IMR-90 (cell line): ENCODE measurements around the gene NOTO.

Experiments used
- CTCF ChIP-seq: conservative IDR thresholded peaks from 2 replicates; pipeline ENCODE4 v1.5.1; 2012; ENCODE audit warnings: mild to moderate bottlenecking, low read depth, low read length, improper control_type of control experiment
- ELK1 ChIP-seq: fragments of 150-350 bp; IDR thresholded peaks from 2 replicates; pipeline ENCODE4 v1.6.1; 2016; ENCODE audit warnings: low read depth, mild to moderate bottlenecking, low read length, moderate library complexity, borderline replicate concordance
- POLR2A ChIP-seq: IDR thresholded peaks from 2 replicates; pipeline ENCODE4 v1.6.1; 2012; ENCODE audit warnings: mild to moderate bottlenecking, low read depth, low read length
- SMC3 ChIP-seq: fragments of 150-350 bp; IDR thresholded peaks from 2 replicates; pipeline ENCODE4 v1.6.1; 2016; ENCODE audit warnings: low read depth, mild to moderate bottlenecking, antibody characterized with exemption, low read length, moderate library complexity

GRCh38 chr2:73162856-73163391 is 39.5 kb upstream of the NOTO start:
- TF ChIP-seq CTCF (no peak), POLR2A (no peak), ELK1 (no peak), SMC3 (no peak)
